GM12878 (cell line): ENCODE results near the gene MLXIP. TPM values are rescaled to one million over a fixed set of nuclear protein-coding genes. Genes with fewer than 3 reads are reported as not detected.

Experiments used
- ATAC-seq: fragments of 200-7000 bp; cut with Tn5 transposase; 3 replicates; pipeline ENCODE4 v1.9.1; 2020; ENCODE audit warnings: mild to moderate bottlenecking, moderate library complexity
- BruUV-seq: library from RNA; stranded (reverse); fragments of 400-500 nt; replicated peaks from 2 replicates; lab custom pipeline; 2021; lab: Mats Ljungman, UMichigan
- CTCF ChIA-PET: fragments of 300-600 bp; sonication (Branson Sonifier 250); formaldehyde crosslinking; extraction: SDS; loops from one replicate; lab custom pipeline; 2021; ENCODE audit warnings: inconsistent platforms; lab: Yijun Ruan, JAX
- POLR2A ChIA-PET: fragments of 350-600 bp; formaldehyde crosslinking; extraction: SDS; loops from one replicate; lab custom pipeline; 2021; ENCODE audit warnings: inconsistent platforms; lab: Charles Lee
- RAD21 ChIA-PET: fragments of 300-600 bp; sonication (Branson Sonifier 250); formaldehyde crosslinking; loops from one replicate; lab custom pipeline; 2023; ENCODE audit warnings: antibody characterized with exemption; ENCODE audit not compliant: unreplicated experiment; lab: Charles Lee
- SMC1A ChIA-PET: fragments of 300-600 bp; sonication (Branson Sonifier 250); formaldehyde crosslinking; loops from one replicate; lab custom pipeline; 2023; ENCODE audit not compliant: unreplicated experiment, uncharacterized antibody; lab: Charles Lee
- DNase-seq: peaks from one replicate; pipeline ENCODE4 v3.0.0-alpha.2; 2011; ENCODE audit warnings: low read depth, low spot score
- FAIRE-seq: peaks from 3 replicates; lab custom pipeline; 2011; peaks lifted over from hg19 to GRCh38; lab: Jason Lieb, UNC
- H2AFZ ChIP-seq: 2 replicates; pipeline ENCODE4 v1.6.0; 2011; ENCODE audit warnings: low read depth, low read length, control low read depth; ENCODE audit not compliant: control insufficient read depth
- H3K27ac ChIP-seq: 2 replicates; pipeline ENCODE4 v1.5.1; 2011; ENCODE audit warnings: control low read depth; ENCODE audit not compliant: control insufficient read depth, insufficient read depth
- H3K27me3 ChIP-seq, 2 experiments: replicated peaks in 1 of 2; 2 replicates each; pipeline versions ENCODE4 v1.6.0 to v1.6.1; 2011; ENCODE audit warnings: low read length in 1 of 2; ENCODE audit not compliant: control insufficient read depth in 2 of 2, insufficient read depth in 2 of 2
- H3K36me3 ChIP-seq, 2 experiments: 2 replicates each; pipeline ENCODE4 v1.5.1; 2011; ENCODE audit warnings: low read length in 1 of 2; ENCODE audit not compliant: control insufficient read depth in 2 of 2, insufficient read depth in 2 of 2
- H3K4me1 ChIP-seq: 2 replicates; pipeline ENCODE4 v1.6.1; 2011; ENCODE audit warnings: mild to moderate bottlenecking, low read length, moderate library complexity, mixed read lengths; ENCODE audit not compliant: control insufficient read depth, insufficient read depth
- H3K4me2 ChIP-seq: 2 replicates; pipeline ENCODE4 v1.6.0; 2011; ENCODE audit warnings: control low read depth; ENCODE audit not compliant: control insufficient read depth, insufficient read depth
- H3K4me3 ChIP-seq: fragments of 200-600 bp; sonication (generic); 2 replicates; pipeline ENCODE4 v1.5.1; 2016
- H3K79me2 ChIP-seq: 2 replicates; pipeline ENCODE4 v1.6.0; 2011; ENCODE audit warnings: low read length; ENCODE audit not compliant: control insufficient read depth, insufficient read depth
- H3K9ac ChIP-seq: 2 replicates; pipeline ENCODE4 v1.8.0; 2011; ENCODE audit warnings: low read length, control low read depth, mixed read lengths; ENCODE audit not compliant: control insufficient read depth, insufficient read depth
- H3K9me3 ChIP-seq: replicated peaks from 3 replicates; pipeline ENCODE4 v1.5.1; 2011; ENCODE audit warnings: mild to moderate bottlenecking, low read length; ENCODE audit not compliant: control insufficient read depth, insufficient read depth
- H4K20me1 ChIP-seq: 2 replicates; pipeline ENCODE4 v1.6.0; 2011; ENCODE audit not compliant: control insufficient read depth, insufficient read depth
- BRCA1 ChIP-seq: IDR thresholded peaks from 2 replicates; pipeline ENCODE4 v1.6.1; 2011; ENCODE audit warnings: low read depth, low read length, improper control_type of control experiment
- EZH2 ChIP-seq: IDR thresholded peaks from 2 replicates; pipeline ENCODE4 v1.6.1; 2012; ENCODE audit warnings: low read depth, mild to moderate bottlenecking, control low read depth, inconsistent platforms, low read length, borderline replicate concordance; ENCODE audit not compliant: control insufficient read depth
- HCFC1 ChIP-seq: fragments of 150-350 bp; IDR thresholded peaks from 2 replicates; pipeline ENCODE4 v1.6.1; 2014; ENCODE audit warnings: low read length
- MTA3 ChIP-seq: IDR thresholded peaks from 2 replicates; pipeline ENCODE4 v1.6.1; 2012; ENCODE audit warnings: low read length, inconsistent platforms, borderline replicate concordance
- POLR2AphosphoS5 ChIP-seq: IDR thresholded peaks from 2 replicates; pipeline ENCODE4 v1.6.1; 2011; ENCODE audit warnings: mild to moderate bottlenecking, low read length, inconsistent platforms
- RAD51 ChIP-seq: fragments of 450-650 bp; IDR thresholded peaks from 2 replicates; pipeline ENCODE4 v1.6.1; 2016; ENCODE audit warnings: moderate library complexity, mild to moderate bottlenecking, inconsistent platforms
- ZBTB4 ChIP-seq: fragments of 450-650 bp; formaldehyde crosslinking; IDR thresholded peaks from 2 replicates; pipeline ENCODE4 v1.4.0; 2022; ENCODE audit warnings: mild to moderate bottlenecking, moderate library complexity
- ZNF274 ChIP-seq: IDR thresholded peaks from one replicate; pipeline ENCODE4 v1.8.0; 2011; ENCODE audit not compliant: insufficient read length, insufficient read depth
- ZZZ3 ChIP-seq: IDR thresholded peaks from 2 replicates; pipeline ENCODE4 v1.6.1; 2011; ENCODE audit warnings: low read depth; ENCODE audit not compliant: control insufficient read depth, insufficient read length
- WGBS: methylation state at CpG from one replicate; pipeline ENCODE4 v1.1.6; 2016; ENCODE audit warnings: low lambda C conversion rate; ENCODE audit not compliant: insufficient replicate concordance, insufficient coverage; ENCODE audit errors: missing lambda C conversion rate; 5-methylcytosine and 5-hydroxymethylcytosine counted together
- in situ Hi-C: fragments of 300-500 bp; cut with MboI; formaldehyde crosslinking; loops from 9 replicates; pipeline ENCODE4 v1.14.3; 2018; ENCODE audit warnings: mixed read lengths
- intact Hi-C: fragments of 100-400 bp; cut with micrococcal nuclease; formaldehyde crosslinking; loops from one replicate; pipeline ENCODE4 v1.14.2; 2022; ENCODE audit not compliant: unreplicated experiment
- polyA plus RNA-seq, 11 experiments: library from polyadenylated mRNA; depleted of rRNA in 4 of 11; unstranded in 6 of 11; stranded (reverse) in 5 of 11; fragments of >200 nt; fragmentation: Nextera tagmentation in 4 of 11; fragmentation: Illumina TruSeq in 1 of 11; extraction: Ambion mirVana in 4 of 11; extraction: Trizol in 1 of 11; gene quantifications; 1 replicate in 1 of 11; 2 replicates in 10 of 11; pipeline versions ENCODE4 v1.2.1 to v1.2.3, GENCODE V29; 2011 to 2016; ENCODE audit warnings: inconsistent platforms in 2 of 11, missing spikeins in 2 of 11, low read depth in 1 of 11
- total RNA-seq, 4 experiments: library from RNA; depleted of rRNA in 3 of 4; stranded (reverse); fragments of >200 nt in 3 of 4; fragmentation: Illumina TruSeq in 1 of 4; extraction: Trizol in 1 of 4; gene quantifications; 2 replicates each; pipeline versions ENCODE4 v1.2.1 to v1.2.3, GENCODE V29; 2013 to 2021

Gene MLXIP
- total and polyA plus RNA-seq, 10 of the 15 experiments (the other 5 are each of a cell fraction or from before 2014, with no cell fraction given), result 1.1 to 23.7 (median 7.0) TPM

GRCh38 chr12:122123761-122124145 lies 45.2 kb downstream of the MLXIP start:
- POLR2A ChIA-PET, result interaction anchor here (0.5 kb wide), 1 partner anchor 8 kb away, joined by 8 read pairs; no protein-coding TSS in a partner anchor
- in situ Hi-C loops (loop anchor here (5.0 kb wide), 1 partner anchor 66 kb away; no protein-coding TSS in a partner anchor), intact Hi-C loops (loop anchor here (1.0 to 5.0 kb wide), 3 partner anchors 59 to 206 kb away; partner anchors contain the start of gene CFAP251)
- BruUV-seq, result no TSS peak
- Histone ChIP-seq H3K36me3 (peaks cover 0 to 2% of the 10 kb centered on the region in 2 experiments; a peak in 2 of 4 replicates), H2AFZ (no peak overlapping the region), H3K27me3 (no peaks in the 10 kb centered on the region), H3K9ac (no peak overlapping the region), H3K9me3 (no peaks in the 10 kb centered on the region), H3K4me1 (no peaks in the 10 kb centered on the region; the same call in 1 of the 2 replicates), H3K27ac (no peak overlapping the region), H3K4me2 (no peak overlapping the region), H4K20me1 (no peaks in the 10 kb centered on the region), H3K79me2 (no peaks in the 10 kb centered on the region), H3K4me3 (no peak overlapping the region)
- ATAC-seq (no peak), FAIRE-seq (no peak), DNase-seq (no peak)
- TF ChIP-seq POLR2AphosphoS5, result no peak
- TF ChIP-seq BRCA1, result no peak
- TF ChIP-seq ZNF274, result no peak
- no peak for TF ChIP-seq HCFC1
- no peak for TF ChIP-seq RAD51
- no peak for TF ChIP-seq EZH2
- TF ChIP-seq ZZZ3, result no peak
- RAD21 ChIA-PET, result interaction anchor here (0.9 to 3.2 kb wide), 6 partner anchors 42 to 206 kb away, joined by 3 to 32 read pairs (median 5); partner anchors contain the start of gene CFAP251
- CTCF ChIA-PET, result interaction anchor here (0.8 to 4.8 kb wide), 28 partner anchors 9 to 548 kb away, joined by 3 to 86 read pairs (median 6); partner anchors contain the start of genes CFAP251 and MLXIP
- SMC1A ChIA-PET, result interaction anchor here (0.9 to 2.5 kb wide), 10 partner anchors 35 to 328 kb away, joined by 3 to 33 read pairs (median 4); no protein-coding TSS in a partner anchor
- 73% methylated on average over 9 of the region's 9 CpGs for WGBS

- H3K4me3 ChIP-seq, result no peak overlapping the region
- no peak for FAIRE-seq
- SMC1A ChIA-PET, result interaction anchor here (1.4 to 2.5 kb wide), 3 partner anchors 68 to 70 kb away, joined by 3 to 33 read pairs (median 6); no protein-coding TSS in a partner anchor
- WGBS, result 65% methylated on average over 7 of the region's 14 CpGs
- no TSS peak for BruUV-seq
- no peak overlapping the region for H3K27ac ChIP-seq
- H3K4me2 ChIP-seq, result no peak overlapping the region
- POLR2A ChIA-PET, result no interaction called here
- H3K79me2 ChIP-seq, result no peaks in the 10 kb centered on the region
- no peaks in the 10 kb centered on the region for H3K27me3 ChIP-seq
- in situ Hi-C loops, result loop anchor here (5.0 kb wide), 1 partner anchor 67 kb away; no protein-coding TSS in a partner anchor
- no peak overlapping the region for H2AFZ ChIP-seq
- TF ChIP-seq ZBTB4 (CRISPR knock-in tag) (no peak), MTA3 (no peak)
- TF ChIP-seq, all 136 proteins: peak for 0
- CTCF ChIA-PET, result interaction anchor here (1.1 to 4.8 kb wide), 14 partner anchors 15 to 206 kb away, joined by 3 to 86 read pairs (median 7); partner anchors contain the start of gene CFAP251
- ATAC-seq (no peak), DNase-seq (no peak)
- no peaks in the 10 kb centered on the region; the same call in 1 of the 2 replicates for H3K4me1 ChIP-seq
- peaks cover 0 to 2% of the 10 kb centered on the region in 2 experiments; a peak in 2 of 4 replicates for H3K36me3 ChIP-seq
- RAD21 ChIA-PET, result interaction anchor here (0.9 to 3.2 kb wide), 5 partner anchors 42 to 206 kb away, joined by 3 to 32 read pairs (median 4); partner anchors contain the start of gene CFAP251
- no peak overlapping the region for H3K9ac ChIP-seq
- H3K9me3 ChIP-seq, result no peaks in the 10 kb centered on the region
- no peaks in the 10 kb centered on the region for H4K20me1 ChIP-seq
- intact Hi-C loops, result loop anchor here (5.0 kb wide), 1 partner anchor 207 kb away; the partner anchor contains the start of gene CFAP251
Measured at GRCh38 chr12:122124370-122124769, 45.8 kb downstream of the MLXIP start.
